B cell (primary cell): ENCODE results near the gene EMX2. TPM values are rescaled to one million over a fixed set of nuclear protein-coding genes. Genes with fewer than 3 reads are reported as not detected.

Experiments used
- ATAC-seq: fragments of 200-7000 bp; cut with Tn5 transposase; one replicate; pipeline ENCODE4 v1.10.0; 2021; ENCODE audit warnings: low read depth, mild to moderate bottlenecking, moderate number of reproducible peaks, moderate library complexity
- CTCF ChIA-PET: fragments of 350-600 bp; sonication (Branson Sonifier 250); formaldehyde crosslinking; loops from one replicate; lab custom pipeline; 2021; ENCODE audit warnings: antibody characterized with exemption, inconsistent platforms; lab: Charles Lee
- POLR2A ChIA-PET: fragments of 350-600 bp; sonication (Branson Sonifier 250); formaldehyde crosslinking; loops from one replicate; lab custom pipeline; 2021; ENCODE audit warnings: antibody characterized with exemption; lab: Charles Lee
- DNase-seq: peaks from one replicate; pipeline ENCODE4 v3.0.0; 2013
- H2AFZ ChIP-seq: 2 replicates; pipeline ENCODE4 v1.6.1; 2012; ENCODE audit warnings: mild to moderate bottlenecking, low read depth, low read length; ENCODE audit not compliant: insufficient read depth, poor library complexity, severe bottlenecking
- H3K27ac ChIP-seq, 2 donors: 1 replicate in 1 of 2; 2 replicates in 1 of 2; pipeline ENCODE4 v1.5.1; 2012 to 2013; ENCODE audit warnings: low read length in 2 of 2, mild to moderate bottlenecking in 2 of 2, moderate library complexity in 1 of 2
- H3K27me3 ChIP-seq, 4 experiments: fragments of 200-600 bp in 1 of 4; sonication (generic) in 1 of 4; replicated peaks in 1 of 4; 1 replicate in 2 of 4; 2 replicates in 2 of 4; pipeline versions ENCODE4 v1.6.1 to v1.7.0; 2013 to 2016; ENCODE audit warnings: low read length in 3 of 4, mild to moderate bottlenecking in 2 of 4, mixed read lengths in 1 of 4, moderate library complexity in 1 of 4; ENCODE audit not compliant: insufficient read depth in 4 of 4, control insufficient read depth in 3 of 4; ENCODE audit errors: control extremely low read depth in 1 of 4
- H3K36me3 ChIP-seq, 2 experiments: replicated peaks in 1 of 2; 1 replicate in 1 of 2; 2 replicates in 1 of 2; pipeline versions ENCODE4 v1.6.1 to v1.7.1; 2013; ENCODE audit warnings: low read length in 1 of 2; ENCODE audit not compliant: insufficient read depth in 2 of 2, control insufficient read depth in 1 of 2; ENCODE audit errors: control extremely low read depth in 1 of 2, extremely low read depth in 1 of 2
- H3K4me1 ChIP-seq, 2 donors: fragments of 200-600 bp in 1 of 2; sonication (generic) in 1 of 2; 1 replicate in 1 of 2; 2 replicates in 1 of 2; pipeline versions ENCODE4 v1.5.1 to v1.6.1; 2013 to 2017; ENCODE audit warnings: low read length in 2 of 2; ENCODE audit not compliant: control insufficient read depth in 2 of 2, insufficient read depth in 2 of 2
- H3K4me2 ChIP-seq: replicated peaks from 2 replicates; pipeline ENCODE3; 2012; ENCODE audit warnings: mild to moderate bottlenecking, low read depth, low read length; ENCODE audit not compliant: poor library complexity, severe bottlenecking
- H3K4me3 ChIP-seq, 5 experiments: fragments of 200-600 bp in 1 of 5; sonication (generic) in 1 of 5; 1 replicate in 3 of 5; 2 replicates in 2 of 5; pipeline versions ENCODE4 v1.5.1 to v1.7.0; 2011 to 2016; ENCODE audit warnings: low read length in 4 of 5, mild to moderate bottlenecking in 4 of 5, low read depth in 2 of 5, control low read depth in 1 of 5, moderate library complexity in 1 of 5; ENCODE audit not compliant: insufficient read depth in 1 of 5; ENCODE audit errors: control extremely low read depth in 1 of 5, extremely low read depth in 1 of 5
- H3K79me2 ChIP-seq: fragments of 200-600 bp; sonication (generic); one replicate; pipeline ENCODE4 v1.6.0; 2016; ENCODE audit warnings: low read length; ENCODE audit not compliant: control insufficient read depth, insufficient read depth
- H3K9ac ChIP-seq: fragments of 200-600 bp; sonication (generic); 2 replicates; pipeline ENCODE4 v1.6.1; 2017; ENCODE audit warnings: mild to moderate bottlenecking, low read length, moderate library complexity
- H3K9me3 ChIP-seq, 3 donors: one replicate each; pipeline versions ENCODE4 v1.6.1 to v1.7.1; 2013; ENCODE audit warnings: low read length in 2 of 3; ENCODE audit not compliant: control insufficient read depth in 2 of 3, insufficient read depth in 1 of 3; ENCODE audit errors: control extremely low read depth in 1 of 3
- H4K20me1 ChIP-seq: 2 replicates; pipeline ENCODE4 v1.6.0; 2012; ENCODE audit warnings: mild to moderate bottlenecking, low read length; ENCODE audit not compliant: insufficient read depth, control insufficient read depth, poor library complexity, severe bottlenecking
- H3K27ac Mint-ChIP-seq: one replicate; pipeline ENCODE4 v1.8.0; 2021; ENCODE audit warnings: mixed read lengths
- H3K27me3 Mint-ChIP-seq: one replicate; pipeline ENCODE4 v1.8.0; 2021; ENCODE audit warnings: mixed read lengths
- H3K4me1 Mint-ChIP-seq: one replicate; pipeline ENCODE4 v1.8.0; 2021; ENCODE audit warnings: mixed read lengths
- H3K4me3 Mint-ChIP-seq: one replicate; pipeline ENCODE4 v1.8.0; 2021; ENCODE audit warnings: mixed read lengths
- H3K9me3 Mint-ChIP-seq: one replicate; pipeline ENCODE4 v1.8.0; 2022; ENCODE audit warnings: mixed read lengths; ENCODE audit not compliant: insufficient read depth
- EZH2 ChIP-seq: IDR thresholded peaks from 2 replicates; pipeline ENCODE4 v1.6.1; 2012; ENCODE audit warnings: borderline replicate concordance, low read depth, mild to moderate bottlenecking, moderate library complexity, low read length; ENCODE audit not compliant: insufficient read depth, poor library complexity, severe bottlenecking
- WGBS: methylation state at CpG from one replicate; pipeline ENCODE4 v1.1.5; 2013; ENCODE audit warnings: missing lambda C conversion rate; ENCODE audit not compliant: insufficient coverage; 5-methylcytosine and 5-hydroxymethylcytosine counted together
- intact Hi-C: fragments of 100-400 bp; cut with micrococcal nuclease; formaldehyde crosslinking; loops from one replicate; pipeline ENCODE4 v1.10.0; 2022
- polyA plus RNA-seq: library from polyadenylated mRNA; depleted of rRNA; stranded (reverse); fragments of >200 nt; gene quantifications from 2 replicates; pipeline ENCODE4 v1.2.3, GENCODE V29; 2012
- total RNA-seq, 2 donors: library from RNA; stranded (reverse); fragments of 120-200 nt in 1 of 2; gene quantifications; 1 replicate in 1 of 2; 2 replicates in 1 of 2; pipeline versions ENCODE4 v1.2.3 to v1.2.4, GENCODE V29; 2013 to 2022
- TF ChIP-seq, protein P1 (sequence below): fragments of 200-600 bp; IDR thresholded peaks from one replicate; pipeline ENCODE4 v1.8.0; 2022; ENCODE audit warnings: antibody characterized with exemption, mild to moderate bottlenecking

The EMX2 gene
- total and polyA plus RNA-seq, 2 donors (not counting 1 experiment from before 2014, with no cell fraction given) = not detected

DNA sequence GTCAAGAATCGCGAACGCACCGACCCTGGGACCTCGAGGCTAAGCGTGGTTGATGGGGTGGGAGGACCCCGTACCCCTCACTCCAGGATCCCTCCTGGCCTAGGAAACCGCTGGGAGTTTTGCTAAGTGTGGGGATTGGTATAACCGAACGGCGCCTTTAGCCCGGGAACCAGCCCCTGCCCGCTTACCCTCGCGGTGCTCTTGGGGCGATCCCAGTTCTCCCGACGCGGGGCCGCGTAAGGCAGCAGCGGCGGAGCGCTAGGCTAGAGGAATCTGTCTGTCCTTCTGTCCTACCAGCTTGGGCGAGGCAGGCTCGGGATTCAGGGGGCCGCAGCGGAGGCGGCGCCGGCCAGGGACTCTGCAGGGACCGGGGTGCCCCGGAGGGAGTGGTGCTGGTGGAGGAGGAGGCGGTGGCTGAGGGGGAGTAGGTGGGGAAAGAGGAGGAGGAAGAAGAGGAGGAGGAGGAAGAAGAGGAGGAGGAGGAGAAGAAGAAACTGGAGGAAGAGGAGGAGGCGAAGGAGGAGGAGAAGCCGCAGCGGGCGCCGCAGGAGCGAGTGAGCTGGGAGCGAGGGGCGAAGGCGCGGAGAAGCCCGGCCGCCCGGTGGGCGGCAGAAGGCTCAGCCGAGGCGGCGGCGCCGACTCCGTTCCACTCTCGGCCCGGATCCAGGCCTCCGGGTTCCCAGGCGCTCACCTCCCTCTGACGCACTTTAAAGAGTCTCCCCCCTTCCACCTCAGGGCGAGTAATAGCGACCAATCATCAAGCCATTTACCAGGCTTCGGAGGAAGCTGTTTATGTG lies 439 bp upstream of the EMX2 start:
- Histone ChIP-seq H3K27ac (no peak overlapping the region), H4K20me1 (no peaks in the 10 kb centered on the region), H3K27me3 (peaks cover 0 to 88% (median 49%) of the 10 kb centered on the region in 4 experiments), H3K79me2 (no peaks in the 10 kb centered on the region), H3K9ac (no peak overlapping the region), H2AFZ (peak overlapping the region; percentile 28), H3K4me1 (peaks cover 16 to 23% of the 10 kb centered on the region in 2 donors), H3K9me3 (peaks cover 0 to 28% (median 0%) of the 10 kb centered on the region in 3 donors), H3K4me3 (no peak overlapping the region), H3K36me3 (no peaks in the 10 kb centered on the region), H3K4me2 (peak overlapping the region; percentile 19)
- no peak for DNase-seq
- Mint-ChIP-seq H3K27ac (no peak overlapping the region), H3K4me1 (peaks cover 15% of the 10 kb centered on the region), H3K27me3 (peaks cover 48% of the 10 kb centered on the region), H3K9me3 (no peaks in the 10 kb centered on the region), H3K4me3 (no peak overlapping the region)
- intact Hi-C loops = no loop called here
- CTCF ChIA-PET = no interaction called here
- TF ChIP-seq, protein P1, sequence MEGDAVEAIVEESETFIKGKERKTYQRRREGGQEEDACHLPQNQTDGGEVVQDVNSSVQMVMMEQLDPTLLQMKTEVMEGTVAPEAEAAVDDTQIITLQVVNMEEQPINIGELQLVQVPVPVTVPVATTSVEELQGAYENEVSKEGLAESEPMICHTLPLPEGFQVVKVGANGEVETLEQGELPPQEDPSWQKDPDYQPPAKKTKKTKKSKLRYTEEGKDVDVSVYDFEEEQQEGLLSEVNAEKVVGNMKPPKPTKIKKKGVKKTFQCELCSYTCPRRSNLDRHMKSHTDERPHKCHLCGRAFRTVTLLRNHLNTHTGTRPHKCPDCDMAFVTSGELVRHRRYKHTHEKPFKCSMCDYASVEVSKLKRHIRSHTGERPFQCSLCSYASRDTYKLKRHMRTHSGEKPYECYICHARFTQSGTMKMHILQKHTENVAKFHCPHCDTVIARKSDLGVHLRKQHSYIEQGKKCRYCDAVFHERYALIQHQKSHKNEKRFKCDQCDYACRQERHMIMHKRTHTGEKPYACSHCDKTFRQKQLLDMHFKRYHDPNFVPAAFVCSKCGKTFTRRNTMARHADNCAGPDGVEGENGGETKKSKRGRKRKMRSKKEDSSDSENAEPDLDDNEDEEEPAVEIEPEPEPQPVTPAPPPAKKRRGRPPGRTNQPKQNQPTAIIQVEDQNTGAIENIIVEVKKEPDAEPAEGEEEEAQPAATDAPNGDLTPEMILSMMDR = no peak
- WGBS = 9% methylated on average over 60 of the region's 62 CpGs
- POLR2A ChIA-PET = no interaction called here
- ATAC-seq = no peak

DNA sequence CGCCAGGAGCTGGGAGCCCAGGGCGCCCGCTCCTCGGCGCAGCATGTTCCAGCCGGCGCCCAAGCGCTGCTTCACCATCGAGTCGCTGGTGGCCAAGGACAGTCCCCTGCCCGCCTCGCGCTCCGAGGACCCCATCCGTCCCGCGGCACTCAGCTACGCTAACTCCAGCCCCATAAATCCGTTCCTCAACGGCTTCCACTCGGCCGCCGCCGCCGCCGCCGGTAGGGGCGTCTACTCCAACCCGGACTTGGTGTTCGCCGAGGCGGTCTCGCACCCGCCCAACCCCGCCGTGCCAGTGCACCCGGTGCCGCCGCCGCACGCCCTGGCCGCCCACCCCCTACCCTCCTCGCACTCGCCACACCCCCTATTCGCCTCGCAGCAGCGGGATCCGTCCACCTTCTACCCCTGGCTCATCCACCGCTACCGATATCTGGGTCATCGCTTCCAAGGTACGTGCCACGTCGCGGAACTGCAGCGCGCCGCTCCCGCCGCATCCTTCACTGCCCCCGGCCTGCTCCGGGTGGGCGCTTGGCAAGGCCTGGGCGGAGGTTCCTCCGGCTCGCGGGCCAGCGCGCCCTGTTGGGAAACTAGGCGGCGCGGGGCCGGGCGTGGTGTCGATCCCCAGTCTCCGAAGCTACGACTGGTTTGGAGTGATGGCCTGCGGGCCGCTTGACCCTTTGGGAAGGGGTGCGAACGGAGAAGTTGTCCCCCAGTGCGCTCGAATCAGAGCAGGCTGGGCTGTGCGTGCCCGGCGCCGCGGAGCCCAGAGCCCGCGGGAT lies 868 bp downstream of the EMX2 start:
- Histone ChIP-seq H2AFZ (no peak overlapping the region), H3K4me2 (peak overlapping the region; percentile 20), H4K20me1 (no peaks in the 10 kb centered on the region), H3K36me3 (no peaks in the 10 kb centered on the region), H3K9me3 (peaks cover 0 to 29% (median 0%) of the 10 kb centered on the region in 3 donors), H3K27ac (no peak overlapping the region), H3K27me3 (peaks cover 0 to 88% (median 42%) of the 10 kb centered on the region in 4 experiments), H3K79me2 (no peaks in the 10 kb centered on the region), H3K4me3 (no peak overlapping the region), H3K9ac (no peak overlapping the region), H3K4me1 (peaks cover 14 to 16% of the 10 kb centered on the region in 2 donors)
- no peak overlapping the region for H3K4me3 Mint-ChIP-seq
- ChIA-PET POLR2A (no interaction called here), CTCF (no interaction called here)
- H3K9me3 Mint-ChIP-seq = no peaks in the 10 kb centered on the region
- 7% methylated on average over 90 of the region's 90 CpGs for WGBS
- H3K27me3 Mint-ChIP-seq = peaks cover 60% of the 10 kb centered on the region
- DNase-seq = no peak
- intact Hi-C loops = no loop called here
- peaks cover 15% of the 10 kb centered on the region for H3K4me1 Mint-ChIP-seq
- H3K27ac Mint-ChIP-seq = no peak overlapping the region
- no peak for TF ChIP-seq EZH2
- TF ChIP-seq, protein P1 = no peak
- no peak for ATAC-seq
